SIG-M5 (cell line): ENCODE measurements around the gene ERBB2.
"Not testable (repeated sequence)": the region's sequence is repeated elsewhere in the genome, so short reads cannot be mapped to it uniquely, and the experiment has no call there.

ENCODE experiments used
- DNase-seq: peaks from one replicate; lab custom pipeline; 2025; lab: John Stamatoyannopoulos, UW

ERBB2 gene

GRCh38 chr17:39763051-39763820 is 63.4 kb downstream of the ERBB2 start:
- no peak for DNase-seq

GRCh38 chr17:39764171-39764570 is 64.3 kb downstream of the ERBB2 start:
- not testable (repeated sequence) for DNase-seq

GRCh38 chr17:39765175-39765574 is 65.3 kb downstream of the ERBB2 start:
- no peak for DNase-seq

GRCh38 chr17:39765766-39766165 is 65.9 kb downstream of the ERBB2 start:
- no peak for DNase-seq

GRCh38 chr17:39767147-39767546 is 67.3 kb downstream of the ERBB2 start:
- DNase-seq, result no peak

- no peak for DNase-seq
Measured at GRCh38 chr17:39769974-39770587, 70.2 kb downstream of the ERBB2 start.

GRCh38 chr17:39772415-39772814 is 72.6 kb downstream of the ERBB2 start:
- no peak for DNase-seq

GRCh38 chr17:39772987-39773934 is 73.4 kb downstream of the ERBB2 start:
- no peak for DNase-seq

GRCh38 chr17:39774047-39774446 is 74.2 kb downstream of the ERBB2 start:
- DNase-seq, result no peak

- no peak for DNase-seq
Measured at GRCh38 chr17:39775031-39775430, 75.2 kb downstream of the ERBB2 start.

GRCh38 chr17:39776252-39776651 is 76.4 kb downstream of the ERBB2 start:
- DNase-seq, result no peak

GRCh38 chr17:39777534-39778365 is 77.9 kb downstream of the ERBB2 start:
- DNase-seq, result no peak
